CD14-positive monocyte (primary cell): ENCODE results near the gene RHOT1. TPM values are rescaled to one million over a fixed set of nuclear protein-coding genes. Genes with fewer than 3 reads are reported as not detected.

Experiments used
- DNase-seq, 3 donors: peaks; one replicate each; pipeline ENCODE4 v3.0.0-alpha.2; 2011 to 2022
- H2AFZ ChIP-seq: 2 replicates; pipeline ENCODE4 v1.6.0; 2012; ENCODE audit warnings: mild to moderate bottlenecking, low read depth, low read length, inconsistent platforms; ENCODE audit not compliant: insufficient read depth, poor library complexity, severe bottlenecking
- H3K27ac ChIP-seq, 2 donors: 1 replicate in 1 of 2; 2 replicates in 1 of 2; pipeline ENCODE4 v1.5.1; 2012 to 2013; ENCODE audit warnings: low read length in 2 of 2, control low read depth in 1 of 2, inconsistent platforms in 1 of 2, low read depth in 1 of 2, mild to moderate bottlenecking in 1 of 2
- H3K27me3 ChIP-seq, 2 donors: one replicate each; pipeline versions ENCODE4 v1.6.0 to v1.6.1; 2011 to 2013; ENCODE audit warnings: low read length in 2 of 2; ENCODE audit not compliant: control insufficient read depth in 2 of 2, insufficient read depth in 2 of 2
- H3K36me3 ChIP-seq, 2 donors: replicated peaks in 1 of 2; 1 replicate in 1 of 2; 2 replicates in 1 of 2; pipeline versions ENCODE4 v1.5.1 to v1.6.1; 2012 to 2013; ENCODE audit warnings: low read length in 2 of 2, control low read depth in 1 of 2, inconsistent platforms in 1 of 2, mild to moderate bottlenecking in 1 of 2; ENCODE audit not compliant: insufficient read depth in 2 of 2, control insufficient read depth in 1 of 2
- H3K4me1 ChIP-seq, 2 donors: 1 replicate in 1 of 2; 2 replicates in 1 of 2; pipeline versions ENCODE4 v1.5.1 to v1.6.1; 2012 to 2013; ENCODE audit warnings: low read length in 2 of 2, control low read depth in 1 of 2, inconsistent platforms in 1 of 2, mild to moderate bottlenecking in 1 of 2, moderate library complexity in 1 of 2; ENCODE audit not compliant: insufficient read depth in 2 of 2, control insufficient read depth in 1 of 2
- H3K4me2 ChIP-seq: replicated peaks from 2 replicates; pipeline ENCODE3; 2012; ENCODE audit warnings: low read length, moderate library complexity, mild to moderate bottlenecking; ENCODE audit not compliant: poor library complexity, severe bottlenecking; ENCODE audit errors: extremely low read depth
- H3K4me3 ChIP-seq, 3 experiments: fragments of 200-600 bp in 1 of 3; sonication (generic) in 1 of 3; replicated peaks in 1 of 3; 1 replicate in 2 of 3; 2 replicates in 1 of 3; pipeline ENCODE4 v1.5.1; 2011 to 2013; ENCODE audit warnings: low read length in 3 of 3, mild to moderate bottlenecking in 3 of 3, control low read depth in 2 of 3, low read depth in 2 of 3, inconsistent platforms in 1 of 3, moderate library complexity in 1 of 3
- H3K79me2 ChIP-seq: 2 replicates; pipeline ENCODE4 v1.6.0; 2012; ENCODE audit warnings: mild to moderate bottlenecking, control low read depth, inconsistent platforms, low read length, moderate library complexity; ENCODE audit not compliant: insufficient read depth
- H3K9ac ChIP-seq: 2 replicates; pipeline ENCODE4 v1.6.0; 2017; ENCODE audit warnings: low read length, mild to moderate bottlenecking; ENCODE audit not compliant: insufficient read depth, poor library complexity, severe bottlenecking
- H3K9me3 ChIP-seq, 2 donors: replicated peaks in 1 of 2; 1 replicate in 1 of 2; 2 replicates in 1 of 2; pipeline versions ENCODE4 v1.5.1 to v1.6.1; 2012 to 2013; ENCODE audit warnings: low read length in 2 of 2, control low read depth in 1 of 2; ENCODE audit not compliant: control insufficient read depth in 1 of 2, insufficient read depth in 1 of 2
- H4K20me1 ChIP-seq: 2 replicates; pipeline ENCODE4 v1.6.0; 2012; ENCODE audit warnings: mild to moderate bottlenecking, low read length, control low read depth, moderate library complexity; ENCODE audit not compliant: insufficient read depth
- H3K27ac Mint-ChIP-seq, 7 donors: one replicate each; pipeline ENCODE4 v1.8.0; 2020; ENCODE audit warnings: mild to moderate bottlenecking in 7 of 7, mixed read lengths in 7 of 7, moderate library complexity in 6 of 7, inconsistent platforms in 2 of 7
- H3K27me3 Mint-ChIP-seq, 3 donors: one replicate each; pipeline ENCODE4 v1.8.0; 2021 to 2022; ENCODE audit warnings: low read depth in 3 of 3, mild to moderate bottlenecking in 3 of 3, mixed read lengths in 3 of 3, moderate library complexity in 3 of 3, inconsistent platforms in 1 of 3
- H3K36me3 Mint-ChIP-seq, 2 donors: one replicate each; pipeline ENCODE4 v1.8.0; 2020; ENCODE audit warnings: mixed read lengths in 2 of 2, inconsistent platforms in 1 of 2, mild to moderate bottlenecking in 1 of 2
- H3K4me1 Mint-ChIP-seq: one replicate; pipeline ENCODE4 v1.8.0; 2020; ENCODE audit warnings: mild to moderate bottlenecking, mixed read lengths
- H3K4me3 Mint-ChIP-seq, 2 donors: one replicate each; pipeline ENCODE4 v1.8.0; 2020; ENCODE audit warnings: mild to moderate bottlenecking in 2 of 2, mixed read lengths in 2 of 2, moderate library complexity in 1 of 2
- H3K9me3 Mint-ChIP-seq, 7 donors: one replicate each; pipeline ENCODE4 v1.8.0; 2020 to 2022; ENCODE audit warnings: mixed read lengths in 7 of 7, mild to moderate bottlenecking in 6 of 7, moderate library complexity in 6 of 7, inconsistent platforms in 2 of 7
- CTCF ChIP-seq: fragments of 200-600 bp; IDR thresholded peaks from one replicate; pipeline ENCODE4 v1.8.0; 2022; ENCODE audit warnings: antibody characterized with exemption, mild to moderate bottlenecking
- WGBS: methylation state at CpG from one replicate; pipeline ENCODE4 v1.1.5; 2013; ENCODE audit warnings: missing lambda C conversion rate; ENCODE audit not compliant: insufficient coverage; 5-methylcytosine and 5-hydroxymethylcytosine counted together
- intact Hi-C, 2 donors: fragments of 100-400 bp; cut with micrococcal nuclease; formaldehyde crosslinking; loops; one replicate each; pipeline versions ENCODE4 v1.15.0 to v1.15.1; 2023
- polyA plus RNA-seq, 3 donors: library from polyadenylated mRNA; depleted of rRNA in 1 of 3; unstranded in 2 of 3; stranded (reverse) in 1 of 3; fragments of 300-500 nt in 2 of 3; fragments of >200 nt in 1 of 3; fragmentation: Illumina TruSeq in 2 of 3; gene quantifications; 1 replicate in 2 of 3; 2 replicates in 1 of 3; pipeline ENCODE4 v1.2.3, GENCODE V29; 2012 to 2021

The RHOT1 gene
- polyA plus RNA-seq, 3 donors: 45.9 to 60.5 (median 51.9) TPM

GRCh38 chr17:32209608-32210007 lies 67.3 kb downstream of the RHOT1 start:
- Histone ChIP-seq H3K4me2 (no peak overlapping the region), H3K4me1 (no peaks in the 10 kb centered on the region), H3K27ac (no peak overlapping the region), H3K9me3 (no peaks in the 10 kb centered on the region), H3K79me2 (no peaks in the 10 kb centered on the region), H3K27me3 (no peaks in the 10 kb centered on the region), H3K9ac (no peak overlapping the region), H2AFZ (no peak overlapping the region), H3K4me3 (no peak overlapping the region), H3K36me3 (peaks cover 92 to 93% of the 10 kb centered on the region in 2 donors), H4K20me1 (peaks cover 20% of the 10 kb centered on the region)
- H3K4me3 Mint-ChIP-seq: no peak overlapping the region
- H3K9me3 Mint-ChIP-seq: no peaks in the 10 kb centered on the region
- H3K27ac Mint-ChIP-seq: no peak overlapping the region
- intact Hi-C loops: no loop called here
- no peaks in the 10 kb centered on the region for H3K4me1 Mint-ChIP-seq
- peaks cover 0 to 1% (median 0%) of the 10 kb centered on the region in 3 donors for H3K27me3 Mint-ChIP-seq
- H3K36me3 Mint-ChIP-seq: peaks cover 69 to 93% of the 10 kb centered on the region in 2 donors
- no peak for TF ChIP-seq CTCF
- no peak for DNase-seq

DNA sequence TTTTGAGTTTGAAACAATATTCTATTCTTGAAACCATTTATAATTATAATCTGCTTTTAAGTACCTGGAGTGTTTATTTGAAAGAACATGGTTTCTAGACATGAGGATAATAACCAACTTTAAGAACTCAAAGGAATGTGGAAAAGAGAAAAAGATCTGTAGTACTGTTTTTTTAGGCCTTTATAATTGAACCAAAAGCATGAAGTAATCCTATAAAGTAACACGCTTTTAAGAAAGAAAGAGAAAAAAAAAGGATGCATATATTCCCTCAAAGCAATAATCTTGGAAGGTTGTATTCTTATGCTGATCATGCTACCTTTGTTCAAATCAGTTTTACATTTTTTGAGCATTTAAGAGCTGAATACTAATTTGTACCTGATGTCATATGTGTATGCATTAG lies 69.4 kb downstream of the RHOT1 start:
- H3K4me2 ChIP-seq: no peak overlapping the region
- Mint-ChIP-seq H3K9me3 (no peaks in the 10 kb centered on the region), H3K4me3 (no peak overlapping the region), H3K27ac (no peak overlapping the region), H3K4me1 (no peaks in the 10 kb centered on the region), H3K36me3 (peaks cover 61 to 86% of the 10 kb centered on the region in 2 donors), H3K27me3 (peaks cover 0 to 1% (median 0%) of the 10 kb centered on the region in 3 donors)
- peaks cover 85 to 100% of the 10 kb centered on the region in 2 donors for H3K36me3 ChIP-seq
- H3K79me2 ChIP-seq: no peaks in the 10 kb centered on the region
- no peak for DNase-seq
- no peaks in the 10 kb centered on the region for H3K27me3 ChIP-seq
- WGBS: no CpG with 5 or more reads among the region's 1 CpG
- H2AFZ ChIP-seq: no peak overlapping the region
- intact Hi-C loops: no loop called here
- no peak overlapping the region for H3K9ac ChIP-seq
- H3K4me3 ChIP-seq: no peak overlapping the region
- H4K20me1 ChIP-seq: peaks cover 20% of the 10 kb centered on the region
- no peak overlapping the region for H3K27ac ChIP-seq
- TF ChIP-seq CTCF: no peak
- H3K4me1 ChIP-seq: no peaks in the 10 kb centered on the region
- H3K9me3 ChIP-seq: no peaks in the 10 kb centered on the region
